DMS114 treated with DMSO at 0.1 percent for 48 hours (cell line): ENCODE results near the gene CYSRT1.

Source experiments
- DNase-seq: peaks from one replicate; lab custom pipeline; 2025; ENCODE audit not compliant: unreplicated experiment; lab: John Stamatoyannopoulos, UW

The CYSRT1 gene

DNA sequence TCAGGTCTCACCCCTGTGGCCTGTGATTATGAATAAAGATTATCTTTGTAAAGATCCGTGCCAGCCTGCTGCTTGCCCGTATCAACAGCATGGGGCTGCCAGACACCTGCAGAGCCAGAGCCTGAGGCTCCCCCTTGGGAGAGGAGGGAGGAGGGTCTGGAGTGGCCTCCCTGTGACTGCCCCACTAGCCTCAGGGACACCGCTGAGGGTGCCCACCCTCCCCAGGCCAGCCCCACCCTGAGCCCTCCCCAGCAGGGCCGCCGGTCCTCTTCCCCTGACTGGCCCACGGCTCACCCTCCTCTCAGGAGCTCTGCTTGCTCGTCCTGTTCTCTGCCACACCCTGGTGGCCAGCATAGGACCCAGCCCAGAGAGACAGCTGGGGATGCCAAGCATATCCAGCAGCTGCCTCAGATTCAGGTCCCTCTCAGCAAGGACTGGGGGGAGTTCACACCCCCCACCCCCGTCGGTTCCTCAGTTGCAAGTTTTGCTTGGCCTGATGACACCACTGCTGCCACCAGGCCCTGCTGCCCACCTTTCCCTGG lies 34.6 kb upstream of the CYSRT1 start:
- DNase-seq, result no peak

DNA sequence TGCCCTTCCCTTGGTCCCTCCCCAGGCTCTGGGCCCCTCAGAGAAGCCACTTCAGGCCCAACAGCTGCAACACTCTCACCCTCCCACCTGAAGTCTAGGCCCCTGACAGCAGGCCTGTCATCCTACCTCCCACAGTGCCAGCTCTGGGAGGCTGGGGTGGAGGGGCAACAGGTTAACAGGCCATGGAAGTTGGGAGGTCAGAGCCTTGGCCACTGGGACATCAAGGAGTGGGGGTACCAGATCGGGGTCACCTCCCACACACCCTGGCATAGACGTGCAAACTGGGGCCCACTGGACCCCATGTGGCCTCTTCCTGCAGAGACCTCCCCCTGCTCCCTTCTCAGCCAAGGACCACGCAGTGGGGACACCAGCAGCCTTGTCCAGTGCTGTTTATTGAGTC lies 33.7 kb upstream of the CYSRT1 start:
- DNase-seq, result no peak

DNA sequence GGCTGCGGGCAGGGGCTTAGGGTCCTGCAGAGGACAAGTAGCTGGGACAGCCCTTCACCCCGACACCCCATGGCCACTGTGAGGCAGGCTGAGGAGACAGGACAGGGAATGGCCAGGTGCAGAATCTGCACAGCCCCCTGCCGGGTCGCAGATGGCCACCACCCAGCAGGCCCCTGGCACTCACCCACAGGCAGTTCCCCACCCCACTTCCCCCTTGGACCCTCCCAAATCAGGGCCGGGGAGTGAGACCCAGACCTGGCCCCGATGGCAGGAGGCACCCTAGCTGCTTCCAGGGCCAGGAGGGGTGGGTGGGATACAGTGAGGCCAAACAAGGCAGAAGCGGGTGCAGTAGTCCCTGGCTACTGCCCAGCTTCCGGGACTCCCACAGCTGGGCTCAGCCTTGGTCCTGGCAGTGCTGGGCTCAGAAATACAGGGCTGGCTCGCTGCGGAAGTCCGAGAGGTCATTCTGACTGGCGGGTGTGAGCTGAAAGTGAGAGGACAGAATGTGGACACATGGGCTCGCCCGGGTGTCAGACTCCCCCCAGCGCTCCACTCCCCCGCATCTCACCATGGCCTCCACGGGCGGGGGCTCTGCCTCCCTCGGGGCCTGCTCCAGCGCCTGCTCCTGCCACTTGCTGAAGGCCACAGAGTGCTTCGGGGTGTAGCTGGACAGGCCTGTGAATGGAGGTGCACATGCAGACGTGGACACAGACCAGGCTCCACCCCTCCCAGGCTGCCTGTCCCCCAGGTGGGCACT lies 33.1 kb upstream of the CYSRT1 start:
- DNase-seq, result no peak

DNA sequence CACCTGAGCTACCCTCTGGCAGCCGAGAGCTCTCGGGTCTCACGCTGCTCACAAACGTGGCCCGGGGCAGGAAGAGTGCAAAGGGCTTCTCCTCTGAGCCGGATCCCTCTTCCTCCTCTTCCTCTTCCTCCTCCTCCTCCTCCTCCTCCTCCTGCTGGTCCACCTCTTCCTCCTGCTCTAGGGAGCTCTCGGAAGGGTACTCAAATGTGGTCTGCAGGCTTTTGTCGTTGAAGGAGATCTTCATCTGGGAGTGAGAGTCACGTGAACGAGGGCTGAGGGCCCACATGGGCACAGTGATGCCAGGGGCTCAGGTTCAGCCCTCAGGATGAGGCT lies 32.6 kb upstream of the CYSRT1 start:
- DNase-seq, result no peak

- DNase-seq, result no peak
These were observed 32.1 kb upstream of the CYSRT1 start for GRCh38 chr9:137192859-137193258.

- DNase-seq, result no peak
These were observed 31.2 kb upstream of the CYSRT1 start for GRCh38 chr9:137193771-137194170.

DNA sequence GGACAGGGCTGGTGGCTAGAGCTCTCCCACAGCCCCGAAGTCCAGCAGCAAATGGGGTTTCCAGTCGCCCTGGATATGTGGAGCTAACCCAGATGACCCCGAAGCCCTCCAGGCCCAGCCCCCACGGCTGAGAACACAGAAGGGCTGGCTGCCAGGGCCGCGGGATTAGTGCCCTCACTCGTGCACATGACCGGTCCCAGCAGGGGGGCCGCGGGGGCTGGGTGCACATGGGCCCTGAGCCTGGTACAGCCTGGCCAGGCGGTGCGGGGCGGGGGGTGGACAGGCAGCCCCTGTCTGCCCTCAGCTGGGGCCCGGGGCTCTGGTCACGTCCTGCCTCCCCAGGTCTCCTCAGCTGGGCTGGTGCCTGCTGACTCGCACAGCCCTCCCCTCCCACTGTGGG lies 30.6 kb upstream of the CYSRT1 start:
- DNase-seq, result no peak

DNA sequence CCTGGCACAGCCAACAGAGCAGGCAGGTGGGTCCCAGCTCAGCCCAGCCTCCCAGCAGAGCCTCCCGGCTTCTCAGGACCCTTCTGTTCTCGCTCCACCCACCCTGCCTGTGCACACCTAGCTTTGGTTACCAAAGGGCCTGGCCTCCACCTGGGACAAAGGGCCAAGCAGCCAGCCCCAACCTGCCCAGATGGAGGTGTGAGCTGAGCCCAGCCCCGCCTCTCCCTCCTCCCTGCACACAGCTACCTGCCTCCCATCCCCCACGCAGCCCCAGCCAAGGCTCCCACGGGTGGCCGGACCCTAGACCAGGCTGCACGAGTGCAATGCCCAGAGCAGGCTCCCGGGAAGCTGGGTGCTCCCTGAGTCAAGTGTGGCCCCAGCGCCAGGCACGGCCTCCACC lies 30.1 kb upstream of the CYSRT1 start:
- DNase-seq, result no peak

DNA sequence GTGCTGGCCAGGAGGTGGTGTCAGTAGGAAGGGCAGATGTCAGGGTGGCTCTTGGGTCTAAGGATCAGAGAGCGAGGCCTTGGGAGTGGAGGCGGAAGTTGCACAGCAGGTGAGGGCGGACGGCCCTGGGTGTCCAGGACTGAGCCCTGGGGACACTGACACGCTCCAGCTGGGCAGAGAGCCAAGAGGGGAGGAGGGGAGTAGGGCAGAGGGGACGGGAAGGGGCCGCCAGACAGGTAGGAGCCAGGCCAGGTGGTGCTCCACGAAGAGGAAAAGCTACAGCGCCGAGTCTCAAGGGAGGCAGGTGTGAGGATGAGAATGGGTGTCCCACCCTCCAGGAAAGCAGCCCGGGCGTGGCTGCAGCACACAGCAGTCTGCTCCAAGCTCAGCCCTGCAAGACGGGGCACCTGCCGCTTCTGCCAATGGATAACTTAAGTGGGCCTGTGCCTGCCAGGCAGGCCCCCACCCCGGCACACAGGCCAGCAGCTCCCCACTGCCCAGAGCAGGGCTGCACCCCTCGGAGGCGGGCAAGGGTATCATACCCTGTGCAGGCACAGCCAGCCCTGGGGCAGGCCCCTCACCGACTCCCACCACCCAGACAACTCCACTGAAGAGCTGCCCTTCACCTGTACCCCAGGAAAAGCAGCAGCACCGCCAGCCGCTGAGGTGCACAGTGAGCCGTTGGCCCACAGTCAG lies 29.3 kb upstream of the CYSRT1 start:
- no peak for DNase-seq

DNA sequence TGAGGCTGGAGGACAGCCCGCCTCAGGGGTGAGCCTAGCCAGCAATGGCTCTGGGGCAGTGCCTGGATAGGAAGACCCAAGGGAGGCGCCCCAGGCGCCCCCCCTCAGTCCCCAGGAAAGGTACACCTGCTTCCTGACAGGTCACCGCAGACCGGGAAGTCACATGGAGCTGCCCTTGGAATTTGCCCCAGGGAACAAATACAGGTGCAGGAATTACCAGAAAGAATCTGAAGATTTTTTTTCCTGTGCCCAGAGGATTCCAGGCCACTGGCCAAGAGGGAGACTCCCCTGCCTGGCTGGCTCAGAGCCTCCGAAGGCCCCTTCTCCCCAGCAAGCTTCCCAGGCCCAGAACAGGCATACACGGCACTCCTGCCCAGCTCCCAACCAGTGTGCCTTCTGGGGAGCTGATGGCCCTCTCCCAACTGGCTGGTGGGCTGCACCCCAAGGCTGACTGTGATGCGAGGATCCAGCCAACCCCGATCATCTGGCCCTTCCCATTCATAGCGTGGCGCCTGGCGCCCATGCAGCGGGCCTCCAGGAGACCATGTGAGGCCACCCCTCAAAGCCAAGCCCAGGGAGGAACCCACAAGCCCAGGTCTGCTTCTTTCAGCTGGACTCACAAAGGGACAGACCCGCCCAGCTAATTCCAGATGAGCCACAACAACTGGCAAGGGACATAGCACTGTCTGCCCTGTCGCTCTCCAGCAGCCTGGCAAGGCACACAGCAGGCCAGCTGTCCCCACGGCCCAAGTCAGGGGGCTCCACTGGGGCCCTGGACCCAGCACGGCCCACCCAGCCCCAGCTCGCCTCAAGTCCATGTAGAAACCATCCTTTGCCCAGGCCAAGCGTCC lies 26.7 kb upstream of the CYSRT1 start:
- no peak for DNase-seq

- DNase-seq, result no peak
These were observed 26.1 kb upstream of the CYSRT1 start for GRCh38 chr9:137198902-137199283.

DNA sequence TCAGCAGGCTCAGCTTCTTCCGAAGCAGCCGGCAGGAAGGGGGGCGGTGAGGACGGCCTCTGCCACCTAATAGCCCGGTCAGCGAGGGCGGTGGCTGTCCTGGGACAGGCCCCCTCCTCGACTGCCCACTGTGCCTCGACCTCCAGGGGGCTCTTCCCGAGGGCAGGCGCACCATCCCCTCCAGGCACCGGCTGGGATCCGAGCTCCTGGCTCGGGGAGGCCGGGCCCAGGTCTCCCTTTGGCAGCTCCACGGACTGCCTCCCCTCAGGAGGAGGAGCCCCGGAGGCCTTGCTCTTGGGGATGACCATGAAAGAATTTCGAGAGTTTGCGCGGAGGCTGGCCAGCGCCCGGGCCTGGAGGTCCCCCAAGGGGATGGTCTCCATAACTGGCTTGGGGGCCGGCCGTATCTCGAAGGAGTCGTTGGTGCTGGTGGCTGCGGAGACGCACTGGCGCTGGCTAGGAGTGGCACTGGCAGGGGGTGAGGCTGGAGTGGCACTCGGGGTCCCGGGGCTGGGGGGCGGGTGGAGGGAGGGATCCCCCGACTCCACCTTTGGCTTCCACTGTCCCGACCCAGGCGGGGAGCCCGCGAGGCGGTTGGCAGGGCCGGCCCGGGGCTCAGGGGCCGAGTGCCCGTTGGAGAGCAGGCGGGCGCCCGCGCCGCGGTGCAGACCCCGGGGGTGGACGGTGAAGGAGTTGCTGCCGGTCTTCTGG lies 25.4 kb upstream of the CYSRT1 start:
- DNase-seq, result no peak

DNA sequence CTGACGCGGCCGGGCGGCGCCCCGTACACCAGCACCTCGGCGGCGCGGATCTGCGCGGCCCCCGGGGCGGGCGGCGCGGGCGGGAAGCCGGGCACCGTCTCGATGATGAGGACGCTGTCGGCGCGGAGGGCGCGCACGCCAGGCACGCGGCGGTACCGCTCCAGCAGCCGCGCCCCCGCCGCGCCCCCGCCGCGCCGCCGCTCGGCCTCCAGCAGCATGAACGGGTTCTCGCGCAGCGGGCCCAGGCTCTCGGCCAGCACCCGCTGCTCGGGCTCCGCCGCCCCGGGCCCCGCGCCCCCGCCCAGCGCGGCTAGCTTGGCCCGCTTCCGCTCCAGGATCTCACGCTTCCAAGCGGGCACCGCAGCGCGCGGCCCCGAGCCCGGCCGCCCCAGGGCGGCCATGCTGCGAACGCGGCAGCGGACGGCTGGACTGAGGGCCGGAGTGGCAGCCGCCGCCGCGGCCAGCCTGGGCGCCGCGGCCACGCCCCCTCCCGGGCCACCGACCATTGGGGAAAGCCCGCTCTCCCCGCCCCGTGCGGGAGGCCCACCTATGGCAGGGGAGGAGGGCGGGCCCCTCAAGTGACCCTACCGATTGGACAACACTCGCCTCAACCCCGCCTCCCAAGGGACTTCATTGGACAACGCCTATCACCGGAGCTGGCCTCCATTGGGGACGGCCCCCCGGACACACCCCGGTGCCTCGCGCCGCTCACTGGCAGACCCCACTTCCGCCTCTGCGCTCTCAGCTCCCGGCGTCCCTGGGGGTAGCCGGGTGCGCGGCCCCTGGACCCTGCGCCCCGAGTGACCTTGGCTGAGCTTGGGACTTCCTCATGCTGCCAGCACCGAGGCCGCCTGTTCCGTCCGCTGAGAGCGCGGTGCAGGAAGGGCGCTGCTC lies 24.4 kb upstream of the CYSRT1 start, which contains the start of gene TPRN:
TPRN (minus strand) TSS at position 431 of the 894 bp plus-strand sequence; CDS start at position 401, 30 bp downstream.
- peak; percentile 92 for DNase-seq

DNA sequence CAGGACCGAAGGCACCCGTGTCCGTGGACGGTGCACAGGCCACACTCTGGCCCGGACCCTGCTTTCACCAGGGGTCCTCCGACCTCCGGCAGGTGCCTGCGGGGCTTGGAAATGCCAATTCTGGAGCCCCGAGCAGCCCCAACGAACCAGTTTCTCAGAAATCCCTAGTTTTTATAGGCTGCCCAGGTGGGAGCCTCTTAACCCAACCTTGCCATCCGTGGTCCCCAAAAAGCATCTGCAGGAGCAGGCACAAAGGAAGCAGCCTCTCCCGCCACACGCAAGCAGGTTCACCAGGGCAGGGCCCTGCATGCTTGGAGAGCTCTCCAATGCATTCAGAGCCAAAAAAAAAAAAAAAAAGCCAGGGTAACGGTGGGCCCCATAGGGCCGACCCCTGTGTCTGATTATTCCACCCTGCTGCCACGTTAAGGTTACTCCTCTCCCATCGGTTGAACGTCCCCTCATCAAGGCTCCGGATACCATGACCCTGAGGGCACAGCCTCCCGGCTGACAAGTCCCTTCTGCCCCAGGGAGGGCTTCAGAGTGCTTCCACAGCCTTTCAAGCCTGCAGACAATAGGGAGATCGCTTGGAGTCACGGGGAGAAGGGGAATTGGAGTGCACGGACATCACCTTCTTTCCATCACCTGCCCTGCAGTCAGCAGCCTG lies 23.6 kb upstream of the CYSRT1 start:
- DNase-seq, result no peak

- DNase-seq, result no peak
These were observed 22.0 kb upstream of the CYSRT1 start for GRCh38 chr9:137202966-137203365.

GRCh38 chr9:137204731-137205125 lies 20.2 kb upstream of the CYSRT1 start:
- DNase-seq, result no peak

- DNase-seq, result peak; percentile 70
These were observed 19.6 kb upstream of the CYSRT1 start, which contains the start of the genes NDOR1 and TMEM203 for GRCh38 chr9:137205126-137206069. TSS of gene NDOR1 (plus strand) at chr9:137205700. CDS start at chr9:137205778, 78 bp downstream. TSS of gene TMEM203 (minus strand) at chr9:137205648. CDS start at chr9:137205414, 234 bp downstream.

- DNase-seq, result no peak
These were observed 18.4 kb upstream of the CYSRT1 start for GRCh38 chr9:137206602-137207001.
